A549 (cell line): Measurements from ENCODE around the gene KIF1A. TPM values are rescaled to one million over a fixed set of nuclear protein-coding genes. Genes with fewer than 3 reads are reported as not detected.
A peak's percentile ranks its signal among the peaks of the same experiment; 100 is the strongest.
"Not testable (repeated sequence)": the region's sequence is repeated elsewhere in the genome, so short reads cannot be mapped to it uniquely, and the experiment has no call there.

ENCODE experiments used
- ATAC-seq, 2 experiments: fragments of 200-7000 bp in 1 of 2; fragments of >200 bp in 1 of 2; cut with Nextera tagmentation in 1 of 2; cut with Tn5 transposase in 1 of 2; 3 replicates each; pipeline versions ENCODE4 v1.8.0 to v1.9.1; 2018 to 2020; ENCODE audit warnings: mild to moderate bottlenecking in 1 of 2, moderate library complexity in 1 of 2
- CTCF ChIA-PET: fragments of 300-600 bp; sonication (Branson Sonifier 250); formaldehyde crosslinking; extraction: SDS; loops from one replicate; lab custom pipeline; 2021; ENCODE audit warnings: antibody characterized with exemption, inconsistent platforms; lab: Yijun Ruan, JAX
- POLR2A ChIA-PET: fragments of 350-600 bp; formaldehyde crosslinking; extraction: SDS; loops from one replicate; lab custom pipeline; 2021; ENCODE audit warnings: antibody characterized with exemption, inconsistent platforms; lab: Yijun Ruan, JAX
- DNase-seq, 2 experiments: peaks; one replicate each; pipeline versions ENCODE4 v3.0.0 to v3.0.0-alpha.2; 2011 to 2016; ENCODE audit warnings: low read depth in 1 of 2, low spot score in 1 of 2
- FAIRE-seq: peaks from 2 replicates; lab custom pipeline; 2011; peaks lifted over from hg19 to GRCh38; lab: Jason Lieb, UNC
- H3K27ac ChIP-seq, 2 experiments: fragments of >200 bp; sonication (Bioruptor Twin); formaldehyde crosslinking; 3 replicates each; pipeline ENCODE4 v1.5.1; 2016 to 2017
- H3K4me1 ChIP-seq: fragments of >200 bp; sonication (Bioruptor Twin); formaldehyde crosslinking; 3 replicates; pipeline ENCODE4 v1.6.1; 2016
- H3K4me2 ChIP-seq: fragments of >200 bp; sonication (Bioruptor Twin); formaldehyde crosslinking; 3 replicates; pipeline ENCODE4 v1.6.1; 2016
- H3K4me3 ChIP-seq: fragments of >200 bp; sonication (Bioruptor Twin); formaldehyde crosslinking; 3 replicates; pipeline ENCODE4 v1.5.1; 2016
- H3K9me3 ChIP-seq: fragments of >200 bp; sonication (Bioruptor Twin); formaldehyde crosslinking; 3 replicates; pipeline ENCODE4 v1.6.1; 2016
- BHLHE40 ChIP-seq: IDR thresholded peaks from 2 replicates; pipeline ENCODE4 v1.6.1; 2012; ENCODE audit warnings: low read depth, low read length, inconsistent platforms
- CTCF ChIP-seq: fragments of >200 bp; sonication (Bioruptor Twin); formaldehyde crosslinking; IDR thresholded peaks from 3 replicates; pipeline ENCODE4 v1.5.1; 2016
- EHMT2 ChIP-seq: fragments of 200-600 bp; sonication (generic); IDR thresholded peaks from 2 replicates; pipeline ENCODE4 v1.6.1; 2016; ENCODE audit warnings: antibody characterized with exemption, low read depth, mild to moderate bottlenecking, moderate library complexity
- ESRRA ChIP-seq: fragments of 150-350 bp; IDR thresholded peaks from 2 replicates; pipeline ENCODE4 v1.6.1; 2014; ENCODE audit warnings: mild to moderate bottlenecking, low read length, borderline replicate concordance
- HOXA7 ChIP-seq: fragments of 250-450 bp; sonication (Bioruptor Pico); IDR thresholded peaks from 2 replicates; pipeline ENCODE4 v1.5.0; 2020; ENCODE audit warnings: mild to moderate bottlenecking, moderate library complexity
- PHF8 ChIP-seq: fragments of 200-600 bp; sonication (generic); IDR thresholded peaks from 2 replicates; pipeline ENCODE4 v1.6.1; 2016; ENCODE audit warnings: low read depth, mild to moderate bottlenecking, antibody characterized with exemption, moderate library complexity, borderline replicate concordance
- RAD21 ChIP-seq, 2 experiments: fragments of >200 bp in 1 of 2; sonication (Bioruptor Twin) in 1 of 2; formaldehyde crosslinking in 1 of 2; IDR thresholded peaks in 1 of 2; conservative IDR thresholded peaks in 1 of 2; 2 replicates in 1 of 2; 3 replicates in 1 of 2; pipeline ENCODE4 v1.6.1; 2012 to 2018; ENCODE audit warnings: inconsistent platforms in 1 of 2
- SMC3 ChIP-seq: fragments of >200 bp; sonication (Bioruptor Twin); formaldehyde crosslinking; IDR thresholded peaks from 3 replicates; pipeline ENCODE4 v1.6.1; 2018; ENCODE audit warnings: inconsistent platforms
- SREBF2 ChIP-seq: fragments of 450-650 bp; IDR thresholded peaks from 2 replicates; pipeline ENCODE4 v1.6.1; 2014; ENCODE audit warnings: mild to moderate bottlenecking, moderate library complexity
- ZSCAN20 ChIP-seq: fragments of 250-450 bp; sonication (Bioruptor Pico); IDR thresholded peaks from 2 replicates; pipeline ENCODE4 v1.8.0; 2022; ENCODE audit warnings: mild to moderate bottlenecking, moderate library complexity
- WGBS: methylation state at CpG from one replicate; pipeline ENCODE4 v1.1.6; 2017; ENCODE audit errors: missing lambda C conversion rate; 5-methylcytosine and 5-hydroxymethylcytosine counted together
- polyA plus RNA-seq, 4 experiments: library from polyadenylated mRNA; depleted of rRNA in 3 of 4; stranded (reverse); fragments of >200 nt; fragmentation: RNase III in 1 of 4; extraction: RNeasy Plus Mini Kit Qiagen cat#74134 plus additional on column Dnase treatment in 1 of 4; gene quantifications; 2 replicates in 3 of 4; 3 replicates in 1 of 4; pipeline ENCODE4 v1.2.3, GENCODE V29; 2011 to 2017
- TF ChIP-seq, protein P1 (sequence below): IDR thresholded peaks from 2 replicates; pipeline ENCODE4 v1.6.1; 2012
- TF ChIP-seq, protein P2 (sequence below): fragments of >200 bp; sonication (Bioruptor Twin); formaldehyde crosslinking; IDR thresholded peaks from 3 replicates; pipeline ENCODE4 v1.6.1; 2016
- TF ChIP-seq, protein P3 (sequence below): fragments of 250-450 bp; sonication (Bioruptor Pico); IDR thresholded peaks from 2 replicates; pipeline ENCODE4 v1.5.0; 2020; ENCODE audit warnings: low read depth, mild to moderate bottlenecking, moderate library complexity
- TF ChIP-seq, protein P4 (sequence below): fragments of 200-600 bp; sonication (generic); IDR thresholded peaks from 2 replicates; pipeline ENCODE4 v1.6.1; 2016; ENCODE audit warnings: antibody characterized with exemption, mild to moderate bottlenecking, moderate library complexity

Gene KIF1A
- polyA plus RNA-seq, 2 of the 4 experiments (the other 2 are of a cell fraction), result 0.28 to 0.50 TPM

GRCh38 chr2:240846873-240847595 is 27.0 kb upstream of the KIF1A start (continued):
- TF ChIP-seq, protein P1, sequence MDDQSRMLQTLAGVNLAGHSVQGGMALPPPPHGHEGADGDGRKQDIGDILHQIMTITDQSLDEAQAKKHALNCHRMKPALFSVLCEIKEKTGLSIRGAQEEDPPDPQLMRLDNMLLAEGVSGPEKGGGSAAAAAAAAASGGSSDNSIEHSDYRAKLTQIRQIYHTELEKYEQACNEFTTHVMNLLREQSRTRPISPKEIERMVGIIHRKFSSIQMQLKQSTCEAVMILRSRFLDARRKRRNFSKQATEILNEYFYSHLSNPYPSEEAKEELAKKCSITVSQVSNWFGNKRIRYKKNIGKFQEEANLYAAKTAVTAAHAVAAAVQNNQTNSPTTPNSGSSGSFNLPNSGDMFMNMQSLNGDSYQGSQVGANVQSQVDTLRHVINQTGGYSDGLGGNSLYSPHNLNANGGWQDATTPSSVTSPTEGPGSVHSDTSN, result no peak
- TF ChIP-seq, protein P2, sequence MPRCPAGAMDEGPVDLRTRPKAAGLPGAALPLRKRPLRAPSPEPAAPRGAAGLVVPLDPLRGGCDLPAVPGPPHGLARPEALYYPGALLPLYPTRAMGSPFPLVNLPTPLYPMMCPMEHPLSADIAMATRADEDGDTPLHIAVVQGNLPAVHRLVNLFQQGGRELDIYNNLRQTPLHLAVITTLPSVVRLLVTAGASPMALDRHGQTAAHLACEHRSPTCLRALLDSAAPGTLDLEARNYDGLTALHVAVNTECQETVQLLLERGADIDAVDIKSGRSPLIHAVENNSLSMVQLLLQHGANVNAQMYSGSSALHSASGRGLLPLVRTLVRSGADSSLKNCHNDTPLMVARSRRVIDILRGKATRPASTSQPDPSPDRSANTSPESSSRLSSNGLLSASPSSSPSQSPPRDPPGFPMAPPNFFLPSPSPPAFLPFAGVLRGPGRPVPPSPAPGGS, result no peak
- TF ChIP-seq ESRRA (no peak), PHF8 (no peak), EHMT2 (no peak), SREBF2 (no peak)
- TF ChIP-seq, protein P3, sequence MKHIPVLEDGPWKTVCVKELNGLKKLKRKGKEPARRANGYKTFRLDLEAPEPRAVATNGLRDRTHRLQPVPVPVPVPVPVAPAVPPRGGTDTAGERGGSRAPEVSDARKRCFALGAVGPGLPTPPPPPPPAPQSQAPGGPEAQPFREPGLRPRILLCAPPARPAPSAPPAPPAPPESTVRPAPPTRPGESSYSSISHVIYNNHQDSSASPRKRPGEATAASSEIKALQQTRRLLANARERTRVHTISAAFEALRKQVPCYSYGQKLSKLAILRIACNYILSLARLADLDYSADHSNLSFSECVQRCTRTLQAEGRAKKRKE (CRISPR knock-in tag), result no peak

GRCh38 chr2:240846309-240846708 is 26.3 kb upstream of the KIF1A start:
- 0% methylated on average over 2 of the region's 2 CpGs for WGBS
- H3K9me3 ChIP-seq, DNase-seq, H3K27ac ChIP-seq, H3K4me1 ChIP-seq, FAIRE-seq, H3K4me3 ChIP-seq, POLR2A ChIA-PET, ATAC-seq, H3K4me2 ChIP-seq: not testable (repeated sequence)
- CTCF ChIA-PET, result interaction anchor here (1.3 to 1.8 kb wide), 2 partner anchors 14 to 36 kb away, joined by 3 to 5 read pairs; no protein-coding TSS in a partner anchor

DNA sequence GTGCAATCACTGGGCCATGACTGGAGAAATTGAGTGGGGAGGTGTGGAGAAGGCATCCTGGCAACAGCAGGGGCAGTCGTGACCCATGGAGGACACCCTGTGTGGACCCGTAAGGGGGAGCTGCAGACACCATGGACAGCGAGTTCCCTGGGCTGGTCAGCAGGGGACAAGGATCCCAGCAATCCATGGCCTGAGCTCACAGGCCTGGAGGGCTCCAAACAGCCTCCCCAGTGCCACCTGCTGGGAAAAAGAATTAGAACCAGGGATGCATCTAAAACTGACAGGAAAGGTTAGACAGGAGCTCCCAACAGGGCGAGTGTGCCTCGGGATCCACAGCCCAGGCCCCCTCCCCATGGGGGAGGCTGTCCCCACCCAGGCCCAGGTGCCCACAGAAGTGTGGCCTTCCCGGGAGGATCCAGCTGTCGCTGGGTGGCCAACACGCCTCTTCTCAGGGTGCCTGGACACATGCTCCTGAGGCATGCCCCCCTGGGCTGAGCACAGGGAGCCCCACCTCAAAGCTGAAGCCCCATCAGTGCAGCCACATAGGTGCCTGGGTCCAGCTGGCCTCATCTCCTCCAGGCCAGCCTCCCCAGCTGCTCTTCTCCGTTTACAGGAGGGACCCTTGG is 20.5 kb upstream of the KIF1A start:
- POLR2A ChIA-PET, result no interaction called here

More for the DNA sequence above, 20.5 kb upstream of the KIF1A start:
- ATAC-seq (peak; percentile 86 to 95), DNase-seq (peak; percentile 80 to 82), FAIRE-seq (no peak)
- no peak overlapping the region for H3K27ac ChIP-seq
- 0 out of 3 replicates have a peak, but pooled peaks cover 3% of the 10 kb centered on the region for H3K4me1 ChIP-seq
- 4% methylated on average over 3 of the region's 9 CpGs for WGBS
- H3K4me2 ChIP-seq, result no peak overlapping the region
- peaks cover 10% of the 10 kb centered on the region; the same call in 2 of the 3 replicates for H3K9me3 ChIP-seq
- peak; percentile 69 for TF ChIP-seq CTCF
- TF ChIP-seq, protein P4, sequence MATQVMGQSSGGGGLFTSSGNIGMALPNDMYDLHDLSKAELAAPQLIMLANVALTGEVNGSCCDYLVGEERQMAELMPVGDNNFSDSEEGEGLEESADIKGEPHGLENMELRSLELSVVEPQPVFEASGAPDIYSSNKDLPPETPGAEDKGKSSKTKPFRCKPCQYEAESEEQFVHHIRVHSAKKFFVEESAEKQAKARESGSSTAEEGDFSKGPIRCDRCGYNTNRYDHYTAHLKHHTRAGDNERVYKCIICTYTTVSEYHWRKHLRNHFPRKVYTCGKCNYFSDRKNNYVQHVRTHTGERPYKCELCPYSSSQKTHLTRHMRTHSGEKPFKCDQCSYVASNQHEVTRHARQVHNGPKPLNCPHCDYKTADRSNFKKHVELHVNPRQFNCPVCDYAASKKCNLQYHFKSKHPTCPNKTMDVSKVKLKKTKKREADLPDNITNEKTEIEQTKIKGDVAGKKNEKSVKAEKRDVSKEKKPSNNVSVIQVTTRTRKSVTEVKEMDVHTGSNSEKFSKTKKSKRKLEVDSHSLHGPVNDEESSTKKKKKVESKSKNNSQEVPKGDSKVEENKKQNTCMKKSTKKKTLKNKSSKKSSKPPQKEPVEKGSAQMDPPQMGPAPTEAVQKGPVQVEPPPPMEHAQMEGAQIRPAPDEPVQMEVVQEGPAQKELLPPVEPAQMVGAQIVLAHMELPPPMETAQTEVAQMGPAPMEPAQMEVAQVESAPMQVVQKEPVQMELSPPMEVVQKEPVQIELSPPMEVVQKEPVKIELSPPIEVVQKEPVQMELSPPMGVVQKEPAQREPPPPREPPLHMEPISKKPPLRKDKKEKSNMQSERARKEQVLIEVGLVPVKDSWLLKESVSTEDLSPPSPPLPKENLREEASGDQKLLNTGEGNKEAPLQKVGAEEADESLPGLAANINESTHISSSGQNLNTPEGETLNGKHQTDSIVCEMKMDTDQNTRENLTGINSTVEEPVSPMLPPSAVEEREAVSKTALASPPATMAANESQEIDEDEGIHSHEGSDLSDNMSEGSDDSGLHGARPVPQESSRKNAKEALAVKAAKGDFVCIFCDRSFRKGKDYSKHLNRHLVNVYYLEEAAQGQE, result peak; percentile 87
- peak; percentile 69 to 80 for TF ChIP-seq RAD21 (conservative IDR thresholded peaks at IDR 0.05 in 1 of 2, IDR thresholded peaks at IDR 0.05 in 1 of 2)
- no peak for TF ChIP-seq BHLHE40
- no peak for TF ChIP-seq ZSCAN20 (CRISPR knock-in tag)
- no peak for TF ChIP-seq HOXA7 (CRISPR knock-in tag)
- TF ChIP-seq SMC3, result peak; percentile 73
- TF ChIP-seq EHMT2, result 0 out of 2 replicates have a peak, but pooled peaks have one; percentile 43
- no peak overlapping the region for H3K4me3 ChIP-seq
- CTCF ChIA-PET, result interaction anchor here (0.5 to 4.9 kb wide), 37 partner anchors 9 to 779 kb away, joined by 3 to 37 read pairs (median 4); partner anchors contain the start of gene CAPN10
